NCI-H2227 (cell line): ENCODE measurements around the gene GLIS2.
A peak's percentile ranks its signal among the peaks of the same experiment; 100 is the strongest.

Experiments used
- DNase-seq: peaks from one replicate; lab custom pipeline; 2025; ENCODE audit not compliant: unreplicated experiment; lab: John Stamatoyannopoulos, UW

Gene GLIS2

GRCh38 chr16:4319454-4320421 lies 3.9 kb downstream of the GLIS2 start:
- peak; percentile 22 for DNase-seq

- no peak for DNase-seq
Observed at GRCh38 chr16:4320571-4321137, 4.8 kb downstream of the GLIS2 start.

GRCh38 chr16:4321286-4322120 lies 5.6 kb downstream of the GLIS2 start:
- DNase-seq: no peak

GRCh38 chr16:4322121-4323052 lies 6.5 kb downstream of the GLIS2 start:
- no peak for DNase-seq

GRCh38 chr16:4323071-4323844 lies 7.4 kb downstream of the GLIS2 start:
- DNase-seq: no peak

- DNase-seq: peak; percentile 31
Observed at GRCh38 chr16:4323845-4324488, 8.1 kb downstream of the GLIS2 start.

GRCh38 chr16:4324492-4325252 lies 8.8 kb downstream of the GLIS2 start:
- no peak for DNase-seq

GRCh38 chr16:4325253-4325758 lies 9.4 kb downstream of the GLIS2 start:
- DNase-seq: no peak

GRCh38 chr16:4327386-4328045 lies 11.6 kb downstream of the GLIS2 start:
- no peak for DNase-seq

GRCh38 chr16:4328046-4328781 lies 12.3 kb downstream of the GLIS2 start:
- DNase-seq: peak; percentile 70

- no peak for DNase-seq
Observed at GRCh38 chr16:4328782-4329775, 13.2 kb downstream of the GLIS2 start.

GRCh38 chr16:4330277-4330874 lies 14.5 kb downstream of the GLIS2 start:
- peak; percentile 35 for DNase-seq

GRCh38 chr16:4332083-4332482 lies 16.2 kb downstream of the GLIS2 start:
- no peak for DNase-seq

GRCh38 chr16:4332623-4333307 lies 16.9 kb downstream of the GLIS2 start:
- no peak for DNase-seq

GRCh38 chr16:4333308-4333638 lies 17.4 kb downstream of the GLIS2 start:
- no peak for DNase-seq
